Common myeloid progenitor, CD34-positive (primary cell): ENCODE measurements around the gene RPUSD3.
A peak's percentile ranks its signal among the peaks of the same experiment; 100 is the strongest.

Experiments
- CTCF ChIA-PET: fragments of 350-600 bp; sonication (Branson Sonifier 250); formaldehyde crosslinking; loops from one replicate; lab custom pipeline; 2021; ENCODE audit warnings: antibody characterized with exemption; lab: Charles Lee
- POLR2A ChIA-PET: fragments of 350-600 bp; sonication (Branson Sonifier 250); formaldehyde crosslinking; loops from one replicate; lab custom pipeline; 2021; ENCODE audit warnings: antibody characterized with exemption; lab: Charles Lee
- DNase-seq, 3 donors: peaks; one replicate each; pipeline versions ENCODE4 v3.0.0 to v3.0.0-alpha.2; 2013
- H3K27ac ChIP-seq, 2 experiments: 1 replicate in 1 of 2; 2 replicates in 1 of 2; pipeline ENCODE4 v1.7.0; 2013; ENCODE audit warnings: inconsistent platforms in 2 of 2, low read length in 2 of 2, mild to moderate bottlenecking in 2 of 2, low read depth in 1 of 2, moderate library complexity in 1 of 2; ENCODE audit not compliant: severe bottlenecking in 2 of 2, insufficient read depth in 1 of 2, poor library complexity in 1 of 2
- H3K27me3 ChIP-seq, 5 experiments: replicated peaks in 2 of 5; 1 replicate in 3 of 5; 2 replicates in 2 of 5; pipeline versions ENCODE4 v1.6.1 to v1.7.0; 2013; ENCODE audit warnings: low read length in 4 of 5, mild to moderate bottlenecking in 2 of 5, moderate library complexity in 2 of 5, inconsistent platforms in 1 of 5; ENCODE audit not compliant: insufficient read depth in 5 of 5, control insufficient read depth in 4 of 5
- H3K36me3 ChIP-seq, 4 experiments: 1 replicate in 2 of 4; 2 replicates in 2 of 4; pipeline versions ENCODE4 v1.6.1 to v1.7.0; 2013; ENCODE audit warnings: low read length in 3 of 4, control low read depth in 1 of 4, mild to moderate bottlenecking in 1 of 4; ENCODE audit not compliant: control insufficient read depth in 4 of 4, insufficient read depth in 4 of 4
- H3K4me1 ChIP-seq, 4 experiments: 1 replicate in 3 of 4; 2 replicates in 1 of 4; pipeline versions ENCODE4 v1.6.1 to v1.7.1; 2013; ENCODE audit warnings: low read length in 3 of 4, mild to moderate bottlenecking in 3 of 4, control low read depth in 1 of 4, inconsistent platforms in 1 of 4, moderate library complexity in 1 of 4; ENCODE audit not compliant: control insufficient read depth in 4 of 4, insufficient read depth in 4 of 4; ENCODE audit errors: control extremely low read depth in 1 of 4
- H3K4me3 ChIP-seq, 7 experiments: 1 replicate in 4 of 7; 2 replicates in 3 of 7; pipeline versions ENCODE4 v1.5.1 to v1.7.0; 2013; ENCODE audit warnings: mild to moderate bottlenecking in 7 of 7, low read length in 6 of 7, moderate library complexity in 6 of 7, inconsistent platforms in 2 of 7, low read depth in 2 of 7, control low read depth in 1 of 7; ENCODE audit not compliant: insufficient read depth in 4 of 7, control insufficient read depth in 1 of 7; ENCODE audit errors: extremely low read depth in 1 of 7
- H3K9me3 ChIP-seq, 5 experiments: 1 replicate in 4 of 5; 2 replicates in 1 of 5; pipeline versions ENCODE4 v1.6.1 to v1.7.1; 2013; ENCODE audit warnings: low read length in 4 of 5, mild to moderate bottlenecking in 2 of 5, inconsistent platforms in 1 of 5, low read depth in 1 of 5, moderate library complexity in 1 of 5; ENCODE audit not compliant: control insufficient read depth in 4 of 5, insufficient read depth in 2 of 5; ENCODE audit errors: control extremely low read depth in 1 of 5
- WGBS: methylation state at CpG from one replicate; pipeline ENCODE4 v1.1.5; 2013; ENCODE audit not compliant: insufficient coverage; 5-methylcytosine and 5-hydroxymethylcytosine counted together

The RPUSD3 gene

DNA sequence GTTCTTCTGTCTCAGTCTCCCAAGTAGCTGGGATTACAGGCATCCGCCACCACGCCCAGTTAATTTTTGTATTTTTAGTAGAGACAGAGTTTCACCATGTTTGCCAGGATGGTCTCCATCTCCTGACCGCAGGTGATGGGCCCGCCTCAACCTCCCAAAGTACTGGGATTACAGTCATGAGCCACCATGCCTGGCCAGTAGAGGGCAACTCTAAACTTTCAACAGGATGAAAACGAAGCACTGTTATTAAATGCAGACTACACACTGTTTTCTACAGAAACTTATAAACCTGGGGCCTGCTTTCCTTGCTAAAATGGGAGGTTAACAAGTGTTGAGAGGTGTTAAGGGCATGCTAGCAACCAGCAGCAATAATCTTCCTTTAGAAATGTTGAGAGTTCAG lies 43.3 kb downstream of the RPUSD3 start:
- H3K4me3 ChIP-seq = no peak overlapping the region
- H3K36me3 ChIP-seq = peaks cover 35 to 80% (median 53%) of the 10 kb centered on the region in 4 experiments
- H3K27me3 ChIP-seq = no peaks in the 10 kb centered on the region
- no peaks in the 10 kb centered on the region for H3K4me1 ChIP-seq
- ChIA-PET POLR2A (no interaction called here), CTCF (interaction anchor here (1.0 to 2.2 kb wide), 5 partner anchors 9 to 68 kb away, joined by 3 to 8 read pairs (median 4); partner anchors contain the start of gene TTLL3)
- 93% methylated on average over 2 of the region's 5 CpGs for WGBS
- peak in 1 of 3 donors; percentile 22 for DNase-seq
- no peaks in the 10 kb centered on the region for H3K9me3 ChIP-seq
- H3K27ac ChIP-seq = no peak overlapping the region

DNA sequence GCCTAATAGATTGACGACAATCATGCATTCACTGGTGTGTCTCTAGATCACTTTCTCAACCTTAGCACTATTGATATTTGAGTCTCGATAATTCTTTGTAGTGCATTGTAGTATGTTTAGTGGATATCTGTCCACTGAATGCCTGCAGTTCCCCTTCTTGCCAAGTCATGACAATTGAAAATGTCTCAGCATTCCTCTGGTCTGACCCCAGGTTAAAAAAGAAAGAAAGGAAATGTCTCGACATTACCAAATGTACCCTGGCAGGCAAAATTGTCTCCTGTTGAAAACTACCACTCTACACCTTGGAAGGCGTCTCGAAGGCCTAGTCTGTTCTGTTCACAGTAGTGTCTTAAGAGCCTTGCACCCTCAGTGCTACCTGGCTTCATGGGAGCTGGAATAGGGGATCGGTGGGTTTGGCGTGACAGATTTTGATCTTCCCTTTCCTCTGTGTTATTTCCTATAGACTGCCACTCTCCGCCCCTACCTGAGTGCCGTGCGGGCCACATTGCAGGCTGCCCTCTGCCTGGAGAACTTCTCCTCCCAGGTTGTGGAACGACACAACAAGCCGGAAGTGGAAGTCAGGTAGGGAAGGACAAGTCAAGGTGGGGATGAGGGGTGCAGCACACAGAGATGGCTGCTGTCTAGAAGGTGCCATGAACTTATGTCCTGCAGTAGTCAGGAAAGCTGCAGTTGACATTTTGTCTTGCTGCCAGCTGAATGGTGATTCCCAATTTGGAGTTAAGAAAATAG lies 46.4 kb downstream of the RPUSD3 start:
- DNase-seq = no peak
- 95% methylated on average over 9 of the region's 12 CpGs for WGBS
- Histone ChIP-seq H3K36me3 (peaks cover 19 to 51% (median 33%) of the 10 kb centered on the region in 4 experiments), H3K9me3 (no peaks in the 10 kb centered on the region), H3K27ac (no peak overlapping the region), H3K4me3 (no peak overlapping the region), H3K27me3 (no peaks in the 10 kb centered on the region), H3K4me1 (peaks cover 10 to 16% (median 12%) of the 10 kb centered on the region in 4 experiments)
- ChIA-PET CTCF (interaction anchor here (1.1 to 1.4 kb wide), 3 partner anchors 10 to 64 kb away, joined by 3 to 5 read pairs (median 4); no protein-coding TSS in a partner anchor), POLR2A (interaction anchor here (0.9 kb wide), 1 partner anchor 16 kb away, joined by 3 read pairs; no protein-coding TSS in a partner anchor)

GRCh38 chr3:9795207-9795606 lies 48.6 kb downstream of the RPUSD3 start:
- DNase-seq = peak in 2 of 3 donors; percentile 32 to 38
- ChIA-PET POLR2A (interaction anchor here (1.0 kb wide), 1 partner anchor 15 kb away, joined by 3 read pairs; no protein-coding TSS in a partner anchor), CTCF (no interaction called here)
- peaks cover 18 to 44% (median 31%) of the 10 kb centered on the region in 4 experiments for H3K36me3 ChIP-seq
- WGBS = 89% methylated on average over 5 of the region's 5 CpGs
- H3K27me3 ChIP-seq = no peaks in the 10 kb centered on the region
- H3K4me1 ChIP-seq = peaks cover 11 to 27% (median 21%) of the 10 kb centered on the region in 4 experiments
- H3K4me3 ChIP-seq = no peak overlapping the region
- no peaks in the 10 kb centered on the region for H3K9me3 ChIP-seq
- no peak overlapping the region for H3K27ac ChIP-seq

- ChIA-PET CTCF (no interaction called here), POLR2A (interaction anchor here (1.0 kb wide), 1 partner anchor 14 kb away, joined by 3 read pairs; no protein-coding TSS in a partner anchor)
- Histone ChIP-seq H3K4me1 (peaks cover 11 to 27% (median 21%) of the 10 kb centered on the region in 4 experiments), H3K27ac (no peak overlapping the region), H3K27me3 (no peaks in the 10 kb centered on the region), H3K9me3 (no peaks in the 10 kb centered on the region), H3K36me3 (peaks cover 12 to 43% (median 29%) of the 10 kb centered on the region in 4 experiments), H3K4me3 (peak overlapping the region in 1 of 7 experiments; percentile 79)
- 98% methylated on average over 11 of the region's 11 CpGs for WGBS
- no peak for DNase-seq
Observed at GRCh38 chr3:9794400-9794799, 49.4 kb downstream of the RPUSD3 start.

GRCh38 chr3:9793161-9793781 lies 50.5 kb downstream of the RPUSD3 start:
- POLR2A ChIA-PET = interaction anchor here (1.1 to 1.3 kb wide), 4 partner anchors 11 to 62 kb away, joined by 4 to 9 read pairs (median 6); partner anchors contain the start of gene BRPF1
- peaks cover 11 to 27% (median 21%) of the 10 kb centered on the region in 4 experiments for H3K4me1 ChIP-seq
- under 1% methylated on average over 15 of the region's 23 CpGs for WGBS
- DNase-seq = peak; percentile 29 to 63 (median 53)
- CTCF ChIA-PET = interaction anchor here (0.9 to 1.6 kb wide), 6 partner anchors 9 to 63 kb away, joined by 3 to 4 read pairs (median 3); partner anchors contain the start of gene OGG1
- H3K27ac ChIP-seq = peak overlapping the region; percentile 96 to 98
- H3K36me3 ChIP-seq = peaks cover 7 to 40% (median 27%) of the 10 kb centered on the region in 4 experiments
- H3K4me3 ChIP-seq = peak overlapping the region; percentile 79 to 98 (median 86)
- no peaks in the 10 kb centered on the region for H3K27me3 ChIP-seq
- no peaks in the 10 kb centered on the region for H3K9me3 ChIP-seq

DNA sequence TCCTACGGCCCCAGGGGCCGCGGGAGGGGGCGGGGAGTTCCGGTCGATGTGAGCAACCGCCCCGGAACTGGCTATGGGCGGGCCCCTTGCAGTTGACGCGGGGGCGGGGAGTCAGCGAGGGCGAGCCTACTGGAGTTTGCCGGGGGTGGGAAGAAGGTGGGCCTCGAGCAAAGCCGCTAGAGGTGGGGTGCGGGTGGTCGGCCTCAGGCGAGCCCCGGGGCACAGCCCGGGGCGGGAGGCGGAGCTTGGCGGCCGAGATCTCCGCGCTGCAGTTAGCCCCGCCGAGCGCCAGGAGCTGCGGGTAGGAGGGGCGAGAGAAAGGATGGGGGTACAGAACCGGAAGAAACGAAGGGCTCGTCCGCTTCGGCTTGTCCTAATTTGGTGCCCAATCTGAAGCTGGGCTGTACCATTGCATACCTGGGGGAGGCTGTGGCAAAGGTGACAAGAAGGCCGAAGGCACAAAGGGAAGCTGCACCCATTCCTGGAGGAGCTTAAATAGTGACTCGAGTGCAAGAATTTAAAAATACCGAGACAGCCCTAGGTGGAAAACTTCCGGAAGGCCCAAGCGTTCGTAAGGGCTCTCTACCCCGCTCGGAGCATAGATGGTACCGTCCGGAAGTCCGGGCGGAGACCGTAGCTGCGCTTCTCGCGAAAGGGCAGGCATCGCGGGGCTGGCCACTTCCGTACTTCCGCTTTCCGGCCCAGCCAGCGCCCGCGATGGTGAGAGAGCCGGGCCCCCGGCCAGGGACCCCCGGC lies 51.2 kb downstream of the RPUSD3 start, which contains the start of the genes ARPC4 and TADA3:
Gene ARPC4 (plus strand): TSS at position 678 of the 756 bp plus-strand sequence. CDS start 40 bp downstream, at position 718.
Gene TADA3 (minus strand): TSS at position 69 of the 756 bp plus-strand sequence. CDS start 1,007 bp downstream, outside the sequence.
- no peaks in the 10 kb centered on the region for H3K27me3 ChIP-seq
- no peaks in the 10 kb centered on the region for H3K9me3 ChIP-seq
- H3K4me1 ChIP-seq = peaks cover 11 to 27% (median 21%) of the 10 kb centered on the region in 4 experiments
- peaks cover 7 to 37% (median 22%) of the 10 kb centered on the region in 4 experiments for H3K36me3 ChIP-seq
- under 1% methylated on average over 56 of the region's 65 CpGs for WGBS
- peak; percentile 97 to 98 (median 98) for DNase-seq
- H3K27ac ChIP-seq = peak within 1 kb of the TSS; percentile 96 to 98
- POLR2A ChIA-PET = interaction anchor here (0.5 to 1.3 kb wide), 5 partner anchors 10 to 340 kb away, joined by 3 to 9 read pairs (median 5); partner anchors contain the start of gene BRPF1
- peak within 1 kb of the TSS; percentile 79 to 98 (median 86) for H3K4me3 ChIP-seq
- CTCF ChIA-PET = interaction anchor here (0.9 to 1.6 kb wide), 6 partner anchors 9 to 62 kb away, joined by 3 to 4 read pairs (median 3); partner anchors contain the start of gene OGG1
